Panc1 (cell line): ENCODE data around the gene ST3GAL4. TPM values are rescaled to one million over a fixed set of nuclear protein-coding genes. Genes with fewer than 3 reads are reported as not detected.

Source experiments
- ATAC-seq: fragments of 200-7000 bp; cut with Tn5 transposase; 2 replicates; pipeline ENCODE4 v1.9.1; 2020; ENCODE audit warnings: mild to moderate bottlenecking, moderate library complexity
- BruUV-seq: library from RNA; stranded (reverse); fragments of 400-500 nt; replicated peaks from 2 replicates; lab custom pipeline; 2021; lab: Mats Ljungman, UMichigan
- CTCF ChIA-PET: fragments of 300-600 bp; sonication (Branson Sonifier 250); formaldehyde crosslinking; loops from one replicate; lab custom pipeline; 2022; ENCODE audit warnings: antibody characterized with exemption; lab: Charles Lee
- POLR2A ChIA-PET: fragments of 300-600 bp; sonication (Branson Sonifier 250); formaldehyde crosslinking; loops from one replicate; lab custom pipeline; 2022; ENCODE audit warnings: antibody characterized with exemption; lab: Charles Lee
- DNase-seq: peaks from one replicate; pipeline ENCODE4 v3.0.0-alpha.2; 2010; ENCODE audit warnings: low read depth, low spot score
- H3K27ac ChIP-seq: 2 replicates; pipeline ENCODE4 v1.5.1; 2011; ENCODE audit warnings: mild to moderate bottlenecking, low read length, inconsistent platforms
- H3K27me3 ChIP-seq: fragments of 200-500 bp; sonication (Bioruptor generic); 2 replicates; pipeline ENCODE4 v1.6.0; 2014; ENCODE audit warnings: low read length, inconsistent platforms; ENCODE audit not compliant: control insufficient read depth, insufficient read depth
- H3K36me3 ChIP-seq: fragments of 200-500 bp; sonication (Bioruptor generic); 2 replicates; pipeline ENCODE4 v1.5.1; 2014; ENCODE audit warnings: inconsistent platforms, mild to moderate bottlenecking, low read length, moderate library complexity; ENCODE audit not compliant: control insufficient read depth, insufficient read depth
- H3K4me1 ChIP-seq: 2 replicates; pipeline ENCODE4 v1.5.1; 2011; ENCODE audit warnings: inconsistent platforms, mild to moderate bottlenecking, low read length, moderate library complexity; ENCODE audit not compliant: control insufficient read depth, insufficient read depth
- H3K4me3 ChIP-seq, 2 experiments: 2 replicates each; pipeline ENCODE4 v1.5.1; 2011 to 2012; ENCODE audit warnings: low read depth in 2 of 2, low read length in 2 of 2, mild to moderate bottlenecking in 2 of 2, inconsistent platforms in 1 of 2, moderate library complexity in 1 of 2
- H3K9me3 ChIP-seq: fragments of 200-500 bp; sonication (Bioruptor generic); 2 replicates; pipeline ENCODE4 v1.5.1; 2014; ENCODE audit warnings: low read depth, mild to moderate bottlenecking, inconsistent platforms, low read length, moderate library complexity; ENCODE audit not compliant: control insufficient read depth, insufficient read depth
- CTCF ChIP-seq: fragments of 450-650 bp; IDR thresholded peaks from 2 replicates; pipeline ENCODE4 v1.5.1; 2017; ENCODE audit warnings: mild to moderate bottlenecking
- POLR2AphosphoS5 ChIP-seq: IDR thresholded peaks from 2 replicates; pipeline ENCODE4 v1.6.1; 2012; ENCODE audit warnings: mild to moderate bottlenecking, low read depth, low read length, moderate library complexity
- REST ChIP-seq, 2 experiments: IDR thresholded peaks; 2 replicates each; pipeline ENCODE4 v1.6.1; 2011 to 2012; ENCODE audit warnings: low read depth in 2 of 2, control low read depth in 1 of 2, low read length in 1 of 2, mild to moderate bottlenecking in 1 of 2, moderate library complexity in 1 of 2; ENCODE audit not compliant: insufficient read depth in 1 of 2
- SIN3A ChIP-seq: IDR thresholded peaks from 2 replicates; pipeline ENCODE4 v1.6.1; 2012; ENCODE audit warnings: low read depth, mild to moderate bottlenecking, low read length, moderate library complexity, borderline replicate concordance; ENCODE audit not compliant: insufficient read depth
- TCF7L2 ChIP-seq: IDR thresholded peaks from 2 replicates; pipeline ENCODE4 v1.6.1; 2011; ENCODE audit warnings: mild to moderate bottlenecking, low read depth, low read length, inconsistent platforms
- in situ Hi-C: cut with HindIII; loops from 2 replicates; pipeline ENCODE4 v1.10.0; 2016; ENCODE audit warnings: low sequenced_read_pairs, low pct_unique_long_range_greater_than_20kb
- intact Hi-C: fragments of 100-400 bp; cut with micrococcal nuclease; formaldehyde crosslinking; loops from one replicate; pipeline ENCODE4 v1.10.0; 2022; ENCODE audit not compliant: unreplicated experiment
- total RNA-seq: library from RNA; stranded (reverse); gene quantifications from one replicate; pipeline ENCODE4 v1.2.1, GENCODE V29; 2021; ENCODE audit not compliant: unreplicated experiment

ST3GAL4 gene
- total RNA-seq, 1 experiment from 2014 or later = 56.6 TPM

GRCh38 chr11:126334659-126335462 is 20.6 kb upstream of the ST3GAL4 start:
- Histone ChIP-seq H3K27ac (no peak overlapping the region), H3K9me3 (no peaks in the 10 kb centered on the region), H3K4me3 (no peak overlapping the region), H3K4me1 (no peaks in the 10 kb centered on the region), H3K27me3 (no peaks in the 10 kb centered on the region), H3K36me3 (no peaks in the 10 kb centered on the region; the same call in 1 of the 2 replicates)
- intact Hi-C loops (no loop called here), in situ Hi-C loops (no loop called here)
- DNase-seq (no peak), ATAC-seq (no peak)
- ChIA-PET CTCF (no interaction called here), POLR2A (interaction anchor here (0.6 kb wide), 1 partner anchor 434 kb away, joined by 3 read pairs; no protein-coding TSS in a partner anchor)
- TF ChIP-seq SIN3A = no peak
- no peak for TF ChIP-seq CTCF
- no peak for TF ChIP-seq REST (IDR thresholded peaks at IDR 0.05; ENCODE audit: insufficient read depth in 1 of 2, low read depth in 2 of 2, low read length in 1 of 2)
- TF ChIP-seq POLR2AphosphoS5 = no peak
- TF ChIP-seq TCF7L2 = no peak
- BruUV-seq = no TSS peak

GRCh38 chr11:126335463-126335760 is 20.1 kb upstream of the ST3GAL4 start:
- no TSS peak for BruUV-seq
- Histone ChIP-seq H3K9me3 (no peaks in the 10 kb centered on the region), H3K4me1 (no peaks in the 10 kb centered on the region), H3K27me3 (no peaks in the 10 kb centered on the region), H3K27ac (no peak overlapping the region), H3K36me3 (no peaks in the 10 kb centered on the region; the same call in 1 of the 2 replicates), H3K4me3 (no peak overlapping the region)
- in situ Hi-C loops = no loop called here
- TF ChIP-seq SIN3A (no peak), CTCF (no peak), POLR2AphosphoS5 (no peak), TCF7L2 (no peak), REST (IDR thresholded peaks at IDR 0.05; ENCODE audit: insufficient read depth in 1 of 2, low read depth in 2 of 2, low read length in 1 of 2) (no peak)
- ATAC-seq (no peak), DNase-seq (no peak)
- intact Hi-C loops = no loop called here
- CTCF ChIA-PET = no interaction called here
- POLR2A ChIA-PET = interaction anchor here (0.6 to 0.7 kb wide), 2 partner anchors 9 to 435 kb away, joined by 3 to 13 read pairs; no protein-coding TSS in a partner anchor
